Measurements from ENCODE around the gene SMYD3.
"Not testable (repeated sequence)": the region's sequence is repeated elsewhere in the genome, so short reads cannot be mapped to it uniquely, and the experiment has no call there.

SMYD3 gene

DNA sequence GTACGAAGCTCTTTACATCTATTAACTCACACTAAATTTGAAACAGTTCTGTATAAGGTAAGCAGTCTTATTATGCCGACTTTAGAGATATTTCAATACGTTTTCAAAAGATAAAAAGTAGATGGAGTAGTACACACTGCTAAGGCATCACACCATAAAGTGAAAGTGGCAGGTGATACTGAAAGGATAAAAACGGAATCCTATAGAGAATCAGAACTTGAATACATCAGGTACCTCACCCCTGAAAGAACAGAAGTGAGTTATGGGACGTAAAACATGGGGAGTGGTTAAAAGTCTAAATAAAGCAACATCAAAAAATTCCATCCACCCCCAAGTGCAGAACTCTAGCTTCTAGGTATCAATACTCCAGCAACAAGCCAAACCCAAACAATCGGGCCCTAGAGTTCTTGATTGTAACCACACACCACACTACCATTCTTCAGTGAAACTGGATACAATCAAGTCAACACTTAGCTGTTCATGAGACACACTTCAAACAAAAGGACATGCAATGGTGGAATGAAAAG is 142.6 kb downstream of the SMYD3 start:
- DNase-seq (ENCODE audit: low read depth in 2 of 3, low spot score in 2 of 3), result no peak

GRCh38 chr1:246357014-246357598 is 150.0 kb downstream of the SMYD3 start:
- DNase-seq (ENCODE audit: low read depth in 2 of 3, low spot score in 2 of 3), result not testable (repeated sequence)

- no peak for DNase-seq (ENCODE audit: low read depth in 2 of 3, low spot score in 2 of 3)
Measured at GRCh38 chr1:246355411-246356230, 151.5 kb downstream of the SMYD3 start.

DNA sequence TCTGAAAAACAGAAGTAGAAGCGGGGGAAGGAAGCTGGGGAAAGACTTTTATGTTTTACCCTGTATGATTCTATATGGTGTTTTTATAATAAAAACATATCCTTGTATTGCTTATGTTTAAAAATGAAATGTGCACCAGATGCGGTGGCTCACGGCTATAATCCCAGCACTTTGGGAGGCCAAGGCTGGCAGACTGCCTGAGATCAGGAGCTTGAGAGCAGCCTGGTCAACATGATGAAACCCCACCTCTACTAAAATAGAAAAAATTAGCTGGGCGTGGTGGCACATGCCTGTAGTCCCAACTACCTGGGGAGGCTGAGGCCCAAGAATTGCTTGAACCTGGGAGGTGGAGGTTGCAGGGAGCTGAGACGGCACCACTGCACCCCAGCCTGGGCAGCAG is 155.4 kb downstream of the SMYD3 start:
- DNase-seq (ENCODE audit: low read depth in 2 of 3, low spot score in 2 of 3), result no peak

DNA sequence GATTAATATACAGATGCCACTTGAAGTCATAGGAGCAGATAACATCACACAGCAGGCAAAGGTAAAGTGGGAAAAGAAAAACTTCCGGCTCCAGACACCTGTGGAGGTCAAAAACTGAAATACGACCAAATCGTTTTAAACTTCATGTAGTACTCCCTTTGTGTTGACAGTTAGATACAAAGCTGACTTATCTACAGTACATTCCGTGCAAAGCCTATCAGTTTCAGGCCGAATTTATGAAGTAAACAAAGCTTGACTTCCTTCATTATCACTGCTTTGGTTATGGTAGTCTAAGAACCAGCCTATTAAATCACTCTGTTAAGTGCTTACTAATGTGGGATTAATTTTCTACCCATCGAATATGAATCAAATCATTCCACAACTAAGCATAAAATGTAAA is 156.3 kb downstream of the SMYD3 start:
- no peak for DNase-seq (ENCODE audit: low read depth in 2 of 3, low spot score in 2 of 3)

DNA sequence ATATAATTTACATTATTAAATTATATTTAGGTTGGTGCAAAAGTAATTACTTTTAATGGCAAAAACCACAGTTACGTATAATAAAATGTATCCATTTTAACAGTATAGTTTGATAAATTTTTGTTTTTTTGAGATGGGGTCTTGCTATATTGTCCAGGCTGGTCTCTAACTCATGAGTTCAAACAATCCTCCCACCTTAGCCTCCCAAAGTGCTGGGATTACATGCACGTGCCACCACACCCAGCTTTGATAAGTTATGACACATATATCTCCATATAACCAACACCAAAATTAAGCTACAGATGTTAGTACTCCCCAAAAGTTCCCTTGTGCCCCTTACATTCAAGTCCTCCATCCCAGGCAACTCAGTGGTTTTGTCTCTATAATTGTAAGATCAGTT is 163.1 kb downstream of the SMYD3 start:
- DNase-seq (ENCODE audit: low read depth in 2 of 3, low spot score in 2 of 3), result no peak

DNA sequence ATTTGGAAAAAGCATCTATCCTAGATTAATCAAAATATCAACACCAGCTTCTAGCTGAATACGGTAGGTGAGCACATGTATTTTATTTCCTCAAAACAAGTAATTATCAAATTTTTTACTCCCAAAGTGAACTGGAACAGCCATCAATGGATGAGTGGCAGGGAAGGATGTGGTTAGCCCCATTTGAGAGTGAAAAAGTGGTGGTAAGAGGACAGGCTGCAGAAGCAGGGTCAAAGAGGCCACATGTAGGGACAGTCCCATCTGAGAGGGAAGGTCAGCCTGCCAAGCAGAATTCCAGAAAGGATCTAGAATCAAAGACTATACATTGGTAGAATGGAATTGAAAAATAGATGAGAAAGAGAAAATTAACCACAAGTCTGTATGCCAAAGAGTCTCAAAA is 163.8 kb downstream of the SMYD3 start:
- DNase-seq (ENCODE audit: low read depth in 2 of 3, low spot score in 2 of 3), result no peak

DNA sequence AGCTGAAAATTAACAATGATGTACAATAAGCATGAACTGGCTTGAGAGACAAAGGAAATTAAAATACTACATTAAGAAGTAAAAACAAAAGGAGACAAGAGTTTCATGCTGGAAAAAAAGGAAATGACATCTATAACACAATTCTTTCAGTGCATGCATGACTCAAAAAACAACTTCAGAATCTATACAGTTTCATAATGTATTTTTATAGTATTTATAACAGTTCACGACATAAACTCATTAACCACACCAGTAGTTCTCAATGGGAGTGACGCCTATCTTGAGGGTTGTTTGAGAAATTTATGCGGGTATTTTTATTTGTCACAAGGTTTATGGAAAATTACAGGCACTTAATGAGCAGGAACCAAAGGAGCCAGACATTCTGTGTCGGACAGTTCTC is 168.5 kb downstream of the SMYD3 start:
- no peak for DNase-seq (ENCODE audit: low read depth in 2 of 3, low spot score in 2 of 3)

GRCh38 chr1:246338098-246338497 is 169.0 kb downstream of the SMYD3 start:
- DNase-seq (ENCODE audit: low read depth in 2 of 3, low spot score in 2 of 3), result no peak

- no peak for DNase-seq (ENCODE audit: low read depth in 2 of 3, low spot score in 2 of 3)
Measured at GRCh38 chr1:246335151-246335550, 171.9 kb downstream of the SMYD3 start.

GRCh38 chr1:246333855-246334254 is 173.2 kb downstream of the SMYD3 start:
- DNase-seq (ENCODE audit: low read depth in 2 of 3, low spot score in 2 of 3), result no peak

DNA sequence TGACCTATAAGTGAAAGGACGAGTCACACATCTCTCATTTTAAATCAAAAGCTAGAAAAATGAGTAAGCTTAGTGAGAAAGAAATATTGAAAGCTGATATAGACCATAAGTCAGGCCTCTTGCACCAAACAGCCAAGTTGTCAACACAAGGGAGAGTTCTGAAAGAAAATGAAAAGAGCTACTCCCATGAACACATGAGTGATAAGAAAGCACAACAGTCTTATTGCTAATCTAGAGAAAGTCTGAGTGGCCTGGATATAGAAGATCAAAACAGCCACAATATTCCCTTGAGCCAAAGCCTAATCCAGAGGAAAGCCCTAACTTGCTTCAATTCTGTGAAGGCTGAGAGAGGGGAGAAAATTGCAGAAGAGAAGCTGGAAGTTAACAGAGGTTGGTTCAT is 175.0 kb downstream of the SMYD3 start:
- DNase-seq (ENCODE audit: low read depth in 2 of 3, low spot score in 2 of 3), result no peak

- DNase-seq (ENCODE audit: low read depth in 2 of 3, low spot score in 2 of 3), result no peak
Measured at GRCh38 chr1:246329900-246330299, 177.2 kb downstream of the SMYD3 start.

GRCh38 chr1:246329292-246329691 is 177.8 kb downstream of the SMYD3 start:
- DNase-seq (ENCODE audit: low read depth in 2 of 3, low spot score in 2 of 3), result not testable (repeated sequence)

GRCh38 chr1:246324711-246325110 is 182.4 kb downstream of the SMYD3 start:
- DNase-seq (ENCODE audit: low read depth in 2 of 3, low spot score in 2 of 3), result no peak

GRCh38 chr1:246324033-246324432 is 183.0 kb downstream of the SMYD3 start:
- not testable (repeated sequence) for DNase-seq (ENCODE audit: low read depth in 2 of 3, low spot score in 2 of 3)

GRCh38 chr1:246320286-246320685 is 186.8 kb downstream of the SMYD3 start:
- no peak for DNase-seq (ENCODE audit: low read depth in 2 of 3, low spot score in 2 of 3)

DNA sequence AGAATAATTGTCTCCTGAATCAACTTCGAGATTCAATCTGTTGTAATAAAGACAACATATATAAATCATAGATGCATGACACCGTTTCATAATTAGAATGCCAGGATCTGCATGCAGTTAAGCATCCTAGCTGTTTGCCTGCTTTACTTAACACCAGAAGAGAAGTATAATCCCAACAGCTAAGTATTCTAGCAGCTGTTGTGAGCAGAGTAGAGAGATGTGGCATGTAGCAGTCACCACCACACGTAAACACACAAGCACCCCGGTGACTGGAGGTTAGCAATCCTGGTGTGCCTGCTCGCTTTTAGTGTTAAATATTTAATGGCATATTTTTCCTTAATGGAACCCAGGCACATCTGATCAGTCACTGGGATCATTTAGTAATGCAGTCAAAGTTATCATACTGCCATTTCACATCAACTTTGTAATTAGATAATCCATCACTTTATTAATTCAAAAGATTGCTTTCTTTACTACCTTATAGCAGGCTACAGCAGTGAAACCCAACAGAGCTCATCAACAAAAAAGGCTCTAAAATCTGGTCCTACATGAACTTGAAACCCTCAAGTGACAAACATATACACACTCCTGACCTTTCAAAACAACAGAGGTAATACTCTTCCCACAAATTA is 187.9 kb downstream of the SMYD3 start:
- DNase-seq (ENCODE audit: low read depth in 2 of 3, low spot score in 2 of 3), result no peak

GRCh38 chr1:246318622-246319021 is 188.5 kb downstream of the SMYD3 start:
- no peak for DNase-seq (ENCODE audit: low read depth in 2 of 3, low spot score in 2 of 3)

GRCh38 chr1:246318036-246318359 is 189.1 kb downstream of the SMYD3 start:
- no peak for DNase-seq (ENCODE audit: low read depth in 2 of 3, low spot score in 2 of 3)

DNA sequence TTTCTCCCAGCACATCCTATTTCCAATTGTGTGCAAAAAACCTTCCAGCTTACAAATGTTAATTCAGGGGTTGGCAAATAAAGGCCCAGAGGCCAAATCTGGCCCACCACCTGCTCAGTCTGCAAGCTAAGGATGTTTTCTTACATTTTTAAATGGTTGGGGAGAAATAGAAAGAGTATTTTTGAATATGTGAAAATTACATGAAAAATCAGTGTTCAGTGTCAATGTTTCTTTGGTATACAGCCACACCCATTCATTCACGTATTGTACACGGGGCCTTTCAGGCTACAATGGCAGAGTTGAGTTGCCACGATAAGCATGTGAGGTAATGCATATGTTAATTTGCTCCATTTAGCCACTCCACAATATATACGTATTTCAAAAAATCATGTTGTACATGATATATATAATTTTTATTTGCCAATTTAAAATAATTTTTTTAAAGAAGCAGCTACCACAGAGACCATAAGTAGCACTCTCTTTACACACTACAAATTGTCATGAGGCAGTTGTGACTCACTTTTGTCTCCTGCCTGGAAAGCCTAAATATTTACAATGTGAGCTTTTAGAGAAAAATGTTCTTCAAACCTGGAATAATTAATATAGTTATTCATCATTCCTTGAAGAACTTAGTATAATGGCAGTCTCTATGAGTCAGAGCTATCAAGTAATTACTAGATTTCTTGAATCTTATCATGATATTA is 189.6 kb downstream of the SMYD3 start:
- DNase-seq (ENCODE audit: low read depth in 2 of 3, low spot score in 2 of 3), result no peak

DNA sequence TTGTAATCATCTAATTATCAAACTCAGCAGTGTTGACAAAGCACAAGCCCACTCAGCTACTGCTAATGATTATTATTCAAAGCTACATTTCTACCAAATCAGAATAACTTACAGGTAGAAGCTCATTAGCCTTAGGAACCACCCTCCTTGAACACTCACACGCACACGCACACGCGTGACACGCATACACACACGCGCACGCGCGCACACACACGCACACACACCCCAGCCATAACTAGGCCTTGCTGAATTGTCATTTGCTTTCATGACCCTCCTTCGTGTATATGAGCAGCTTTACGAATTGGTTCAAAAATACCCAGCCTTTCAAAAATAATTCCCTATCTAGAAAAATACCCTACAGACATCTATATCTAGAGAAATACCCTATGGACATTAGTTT is 195.6 kb downstream of the SMYD3 start:
- DNase-seq (ENCODE audit: low read depth in 2 of 3, low spot score in 2 of 3), result no peak

Data from activated CD8-positive, alpha-beta memory T cell treated with anti-CD3 and anti-CD28 coated beads for 48 hours (primary cell).